Fibroblast of the aortic adventitia (primary cell): ENCODE results near the gene OMP. TPM values are rescaled to one million over a fixed set of nuclear protein-coding genes. Genes with fewer than 3 reads are reported as not detected.

ENCODE experiments used
- DNase-seq: peaks from one replicate; pipeline ENCODE4 v3.0.0-alpha.2; 2010; ENCODE audit warnings: low read depth
- H3K4me3 ChIP-seq: 2 replicates; pipeline ENCODE4 v1.5.1; 2011; ENCODE audit warnings: low read depth, mild to moderate bottlenecking, control low read depth, low read length, moderate library complexity
- total RNA-seq: library from RNA; depleted of rRNA; stranded (reverse); fragments of >200 nt; gene quantifications from 2 replicates; pipeline ENCODE4 v1.2.3, GENCODE V29; 2012; ENCODE audit warnings: low replicate concordance
- TF ChIP-seq, protein P1 (sequence below): IDR thresholded peaks from 2 replicates; pipeline ENCODE4 v1.5.1; 2011; ENCODE audit warnings: mild to moderate bottlenecking, low read length, control low read depth, inconsistent platforms; ENCODE audit not compliant: insufficient read depth

Gene OMP
- total RNA-seq, 1 donor, result 1.1 TPM

DNA sequence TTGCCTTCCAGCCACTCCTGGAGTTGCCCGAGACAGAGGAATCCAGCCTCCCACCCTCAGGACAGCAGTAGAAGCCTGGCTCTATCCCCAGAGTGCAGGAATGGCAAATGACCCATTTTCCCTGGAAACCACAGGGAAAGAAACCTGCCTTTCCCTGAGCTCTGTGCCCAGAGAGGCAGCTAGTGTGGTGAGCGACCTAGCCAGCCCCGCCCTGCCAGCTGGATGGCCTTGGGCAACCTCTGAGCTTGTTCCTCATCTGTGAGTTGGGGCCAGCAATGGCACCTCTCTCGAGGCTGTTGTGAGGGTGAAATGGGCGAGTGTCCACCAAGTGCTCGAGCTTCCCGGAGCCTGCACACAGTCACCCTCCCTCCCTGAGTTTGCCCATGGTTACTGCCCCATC is 3.7 kb downstream of the OMP start:
- TF ChIP-seq, protein P1, sequence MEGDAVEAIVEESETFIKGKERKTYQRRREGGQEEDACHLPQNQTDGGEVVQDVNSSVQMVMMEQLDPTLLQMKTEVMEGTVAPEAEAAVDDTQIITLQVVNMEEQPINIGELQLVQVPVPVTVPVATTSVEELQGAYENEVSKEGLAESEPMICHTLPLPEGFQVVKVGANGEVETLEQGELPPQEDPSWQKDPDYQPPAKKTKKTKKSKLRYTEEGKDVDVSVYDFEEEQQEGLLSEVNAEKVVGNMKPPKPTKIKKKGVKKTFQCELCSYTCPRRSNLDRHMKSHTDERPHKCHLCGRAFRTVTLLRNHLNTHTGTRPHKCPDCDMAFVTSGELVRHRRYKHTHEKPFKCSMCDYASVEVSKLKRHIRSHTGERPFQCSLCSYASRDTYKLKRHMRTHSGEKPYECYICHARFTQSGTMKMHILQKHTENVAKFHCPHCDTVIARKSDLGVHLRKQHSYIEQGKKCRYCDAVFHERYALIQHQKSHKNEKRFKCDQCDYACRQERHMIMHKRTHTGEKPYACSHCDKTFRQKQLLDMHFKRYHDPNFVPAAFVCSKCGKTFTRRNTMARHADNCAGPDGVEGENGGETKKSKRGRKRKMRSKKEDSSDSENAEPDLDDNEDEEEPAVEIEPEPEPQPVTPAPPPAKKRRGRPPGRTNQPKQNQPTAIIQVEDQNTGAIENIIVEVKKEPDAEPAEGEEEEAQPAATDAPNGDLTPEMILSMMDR, result no peak
- no peak overlapping the region for H3K4me3 ChIP-seq
- DNase-seq, result no peak

- no peak for DNase-seq
- no peak overlapping the region for H3K4me3 ChIP-seq
- TF ChIP-seq, protein P1, result no peak
Measured at GRCh38 chr11:77106759-77107158, 4.1 kb downstream of the OMP start.

DNA sequence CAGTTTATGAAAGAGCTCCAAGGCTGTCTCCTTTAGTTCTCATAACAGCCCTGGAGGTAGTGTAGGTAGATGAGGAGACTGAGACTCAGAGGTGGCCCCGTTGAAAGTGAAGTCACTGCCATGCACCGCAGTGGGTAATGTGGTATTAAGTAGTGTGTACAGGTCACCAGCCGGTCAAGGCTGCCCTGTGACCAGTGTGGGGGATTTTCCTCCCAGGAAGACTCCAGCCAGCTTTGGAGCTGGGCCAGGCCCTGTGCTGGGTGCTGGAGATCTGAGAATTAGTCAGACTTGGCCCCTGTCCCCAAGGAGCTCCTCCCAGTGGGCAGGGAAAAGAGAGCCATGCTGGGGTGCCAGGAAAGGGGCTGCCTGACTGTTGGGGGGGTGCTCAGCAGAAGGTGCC is 5.3 kb downstream of the OMP start:
- H3K4me3 ChIP-seq, result no peak overlapping the region
- peak; percentile 92 for DNase-seq
- TF ChIP-seq, protein P1, result no peak

- no peak overlapping the region for H3K4me3 ChIP-seq
- DNase-seq, result no peak
- TF ChIP-seq, protein P1, result no peak
Measured at GRCh38 chr11:77108436-77108835, 5.8 kb downstream of the OMP start.

GRCh38 chr11:77109236-77110019 is 6.8 kb downstream of the OMP start:
- no peak overlapping the region for H3K4me3 ChIP-seq
- peak; percentile 56 for DNase-seq
- TF ChIP-seq, protein P1, result no peak

GRCh38 chr11:77110836-77111235 is 8.2 kb downstream of the OMP start:
- TF ChIP-seq, protein P1, result no peak
- DNase-seq, result no peak

DNA sequence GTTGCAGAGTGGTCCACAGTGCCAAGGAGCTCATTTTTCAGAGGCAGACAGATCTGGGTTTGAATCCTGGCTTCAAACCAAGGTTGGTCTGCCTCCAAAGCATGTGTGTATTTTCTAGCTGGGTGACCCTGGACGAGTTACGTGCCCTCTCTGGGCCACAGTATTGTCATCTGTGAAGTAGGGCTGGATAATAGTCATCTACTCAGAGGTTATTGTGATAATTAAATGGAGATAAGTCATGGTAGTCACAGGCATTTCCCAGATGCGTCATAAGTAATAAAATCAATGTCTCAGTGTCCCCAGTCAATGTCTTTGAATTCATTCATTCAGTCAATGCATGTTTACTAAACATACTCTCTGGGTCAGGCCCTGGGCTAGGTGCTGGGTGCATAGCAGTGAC is 8.6 kb downstream of the OMP start:
- DNase-seq, result peak; percentile 28
- TF ChIP-seq, protein P1, result no peak
- H3K4me3 ChIP-seq, result no peak overlapping the region

More at GRCh38 chr11:77110836-77111235, 8.2 kb downstream of the OMP start:
- no peak overlapping the region for H3K4me3 ChIP-seq
